ENCODE data around the gene MROH8. TPM values are rescaled to one million over a fixed set of nuclear protein-coding genes. Genes with fewer than 3 reads are reported as not detected.

MROH8 gene
- polyA plus RNA-seq, 1 donor (not counting 4 experiments of a cell fraction or from before 2014, with no cell fraction given) = 0.39 TPM

DNA sequence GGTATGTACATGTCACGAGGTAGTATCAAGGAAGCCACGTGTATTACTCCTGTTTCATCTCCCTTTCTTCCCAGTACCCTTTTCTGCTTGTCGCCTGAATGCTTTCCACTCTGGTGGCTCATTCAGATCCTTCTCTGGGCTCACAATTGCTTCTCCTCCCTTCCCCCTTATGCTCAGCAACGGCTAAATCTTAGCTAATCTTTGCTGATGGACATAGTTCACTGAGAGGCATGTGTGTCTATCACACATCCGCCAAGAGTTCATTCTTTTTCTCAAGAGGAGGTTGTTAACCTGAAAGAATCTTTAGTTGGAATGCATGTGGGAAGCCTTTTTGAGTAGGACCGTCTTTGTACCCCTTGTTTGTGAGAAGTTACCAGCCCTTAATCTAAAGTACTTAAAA, 25.8 kb upstream of the MROH8 start:
- DNase-seq (ENCODE audit: low read depth, low spot score) = no peak
- H2AFZ ChIP-seq (ENCODE audit: control insufficient read depth, low read length) = no peak overlapping the region
- no peak overlapping the region for H3K9ac ChIP-seq (ENCODE audit: control insufficient read depth, extremely low read depth, insufficient read depth, low read length)
- peaks cover 32 to 38% of the 10 kb centered on the region in 2 experiments for H3K36me3 ChIP-seq (ENCODE audit: control insufficient read depth in 2 of 2, extremely low read depth in 1 of 2, insufficient read depth in 2 of 2, low read length in 2 of 2)
- TF ChIP-seq, protein P1, sequence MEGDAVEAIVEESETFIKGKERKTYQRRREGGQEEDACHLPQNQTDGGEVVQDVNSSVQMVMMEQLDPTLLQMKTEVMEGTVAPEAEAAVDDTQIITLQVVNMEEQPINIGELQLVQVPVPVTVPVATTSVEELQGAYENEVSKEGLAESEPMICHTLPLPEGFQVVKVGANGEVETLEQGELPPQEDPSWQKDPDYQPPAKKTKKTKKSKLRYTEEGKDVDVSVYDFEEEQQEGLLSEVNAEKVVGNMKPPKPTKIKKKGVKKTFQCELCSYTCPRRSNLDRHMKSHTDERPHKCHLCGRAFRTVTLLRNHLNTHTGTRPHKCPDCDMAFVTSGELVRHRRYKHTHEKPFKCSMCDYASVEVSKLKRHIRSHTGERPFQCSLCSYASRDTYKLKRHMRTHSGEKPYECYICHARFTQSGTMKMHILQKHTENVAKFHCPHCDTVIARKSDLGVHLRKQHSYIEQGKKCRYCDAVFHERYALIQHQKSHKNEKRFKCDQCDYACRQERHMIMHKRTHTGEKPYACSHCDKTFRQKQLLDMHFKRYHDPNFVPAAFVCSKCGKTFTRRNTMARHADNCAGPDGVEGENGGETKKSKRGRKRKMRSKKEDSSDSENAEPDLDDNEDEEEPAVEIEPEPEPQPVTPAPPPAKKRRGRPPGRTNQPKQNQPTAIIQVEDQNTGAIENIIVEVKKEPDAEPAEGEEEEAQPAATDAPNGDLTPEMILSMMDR (optimal IDR thresholded peaks at IDR 0.05 in 1 of 3, IDR thresholded peaks at IDR 0.05 in 1 of 3, conservative IDR thresholded peaks at IDR 0.05 in 1 of 3; ENCODE audit: extremely low read depth in 1 of 3, insufficient read depth in 2 of 3, low read length in 3 of 3) = no peak
- no peak for TF ChIP-seq EZH2 (IDR thresholded peaks at IDR 0.05; ENCODE audit: low read length)
- no peak overlapping the region for H3K4me3 ChIP-seq (ENCODE audit: control insufficient read depth in 2 of 3, extremely low read depth in 1 of 3, insufficient read depth in 2 of 3, low read depth in 1 of 3, low read length in 3 of 3)
- no peak overlapping the region for H3K4me2 ChIP-seq (ENCODE audit: control insufficient read depth, extremely low read depth, insufficient read depth, low read depth, low read length)
- H3K27me3 ChIP-seq (ENCODE audit: control insufficient read depth, extremely low read depth, insufficient read depth, low read length) = no peaks in the 10 kb centered on the region
- H3K4me1 ChIP-seq (ENCODE audit: control insufficient read depth, extremely low read depth, insufficient read depth, low read length) = peaks cover 27% of the 10 kb centered on the region
- no peak overlapping the region for H3K27ac ChIP-seq (ENCODE audit: control insufficient read depth, insufficient read depth, low read length)
- dilution Hi-C loops (cut with MboI; ENCODE audit: extremely low pct_ligation_motif_present, low sequenced_read_pairs) = no loop called here
- H3K9me1 ChIP-seq (ENCODE audit: control insufficient read depth, extremely low read depth, insufficient read depth, low read length) = no peaks in the 10 kb centered on the region
- H4K20me1 ChIP-seq (ENCODE audit: control insufficient read depth, extremely low read depth, insufficient read depth, low read length) = peaks cover 2% of the 10 kb centered on the region
- H3K9me3 ChIP-seq (ENCODE audit: control insufficient read depth, low read depth, low read length) = no peaks in the 10 kb centered on the region
- peaks cover 15% of the 10 kb centered on the region for H3K79me2 ChIP-seq (ENCODE audit: control insufficient read depth, insufficient read depth, low read length)
- no peak for FAIRE-seq

DNA sequence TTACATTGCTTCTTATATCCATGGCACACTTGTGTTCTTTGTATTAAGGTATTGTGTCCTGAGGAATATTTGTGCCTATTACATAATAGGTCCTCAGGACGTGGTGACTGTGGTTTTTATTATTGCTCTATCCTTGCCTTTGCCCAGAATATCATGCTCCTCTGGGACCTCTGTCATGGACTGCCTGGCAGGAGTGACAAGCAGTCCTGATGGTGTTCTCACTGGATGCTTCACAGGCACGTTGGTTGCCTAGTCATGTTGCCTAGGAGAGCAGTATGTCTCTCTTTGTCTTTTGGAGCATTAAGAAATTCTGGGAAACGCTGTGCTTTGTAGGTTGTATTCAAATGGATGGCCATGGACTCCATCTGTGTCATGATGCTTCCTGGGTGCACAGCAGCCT, 24.7 kb upstream of the MROH8 start:
- Histone ChIP-seq H3K27ac (ENCODE audit: control insufficient read depth, insufficient read depth, low read length) (no peak overlapping the region), H3K4me2 (ENCODE audit: control insufficient read depth, extremely low read depth, insufficient read depth, low read depth, low read length) (no peak overlapping the region), H3K9me3 (ENCODE audit: control insufficient read depth, low read depth, low read length) (no peaks in the 10 kb centered on the region), H2AFZ (ENCODE audit: control insufficient read depth, low read length) (no peak overlapping the region), H3K4me3 (ENCODE audit: control insufficient read depth in 2 of 3, extremely low read depth in 1 of 3, insufficient read depth in 2 of 3, low read depth in 1 of 3, low read length in 3 of 3) (no peak overlapping the region), H3K27me3 (ENCODE audit: control insufficient read depth, extremely low read depth, insufficient read depth, low read length) (no peaks in the 10 kb centered on the region), H3K79me2 (ENCODE audit: control insufficient read depth, insufficient read depth, low read length) (peaks cover 20% of the 10 kb centered on the region), H3K36me3 (ENCODE audit: control insufficient read depth in 2 of 2, extremely low read depth in 1 of 2, insufficient read depth in 2 of 2, low read length in 2 of 2) (peaks cover 33 to 40% of the 10 kb centered on the region in 2 experiments), H4K20me1 (ENCODE audit: control insufficient read depth, extremely low read depth, insufficient read depth, low read length) (peaks cover 5% of the 10 kb centered on the region), H3K9me1 (ENCODE audit: control insufficient read depth, extremely low read depth, insufficient read depth, low read length) (no peaks in the 10 kb centered on the region), H3K9ac (ENCODE audit: control insufficient read depth, extremely low read depth, insufficient read depth, low read length) (no peak overlapping the region), H3K4me1 (ENCODE audit: control insufficient read depth, extremely low read depth, insufficient read depth, low read length) (peaks cover 17% of the 10 kb centered on the region)
- dilution Hi-C loops (cut with MboI; ENCODE audit: extremely low pct_ligation_motif_present, low sequenced_read_pairs) = loop anchor here (5.0 kb wide), 1 partner anchor 53 kb away; no protein-coding TSS in a partner anchor
- DNase-seq (ENCODE audit: low read depth, low spot score) (no peak), FAIRE-seq (no peak)
- no peak for TF ChIP-seq EZH2 (IDR thresholded peaks at IDR 0.05; ENCODE audit: low read length)
- TF ChIP-seq, protein P1 (optimal IDR thresholded peaks at IDR 0.05 in 1 of 3, IDR thresholded peaks at IDR 0.05 in 1 of 3, conservative IDR thresholded peaks at IDR 0.05 in 1 of 3; ENCODE audit: extremely low read depth in 1 of 3, insufficient read depth in 2 of 3, low read length in 3 of 3) = no peak

Data from keratinocyte (primary cell).